Neural cell (in vitro differentiated cells): Measurements from ENCODE around the gene TPSD1.

ENCODE experiments used
- CTCF ChIP-seq: fragments of 450-650 bp; IDR thresholded peaks from 2 replicates; pipeline ENCODE4 v1.5.1; 2014; ENCODE audit warnings: antibody characterized with exemption, mild to moderate bottlenecking, moderate library complexity; ENCODE audit not compliant: poor library complexity, severe bottlenecking
- EZH2 ChIP-seq: fragments of 200-600, 300-800 bp; shearing (Covaris generic), sonication (generic); IDR thresholded peaks from 2 replicates; pipeline ENCODE4 v1.6.1; 2014; ENCODE audit warnings: antibody characterized with exemption, low read length, borderline replicate concordance, mild to moderate bottlenecking; ENCODE audit not compliant: insufficient read depth, poor library complexity, severe bottlenecking
- RAD21 ChIP-seq: fragments of 450-650 bp; conservative IDR thresholded peaks from 2 replicates; pipeline ENCODE4 v1.6.1; 2014; ENCODE audit warnings: antibody characterized with exemption, mild to moderate bottlenecking, moderate library complexity
- SMC3 ChIP-seq: fragments of 450-650 bp; conservative IDR thresholded peaks from 2 replicates; pipeline ENCODE4 v1.6.1; 2014; ENCODE audit warnings: antibody characterized with exemption, mild to moderate bottlenecking, moderate library complexity; ENCODE audit not compliant: poor library complexity
- TAF1 ChIP-seq: IDR thresholded peaks from 2 replicates; pipeline ENCODE4 v1.6.1; 2012; ENCODE audit warnings: low read depth

- TF ChIP-seq RAD21 (no peak), EZH2 (no peak), CTCF (no peak), SMC3 (no peak), TAF1 (no peak)
Measured at GRCh38 chr16:1273816-1274215, 17.9 kb downstream of the TPSD1 start.
